ENCODE data around the gene ZSCAN29.
"Not testable (repeated sequence)": the region's sequence is repeated elsewhere in the genome, so short reads cannot be mapped to it uniquely, and the experiment has no call there.

ZSCAN29 gene

DNA sequence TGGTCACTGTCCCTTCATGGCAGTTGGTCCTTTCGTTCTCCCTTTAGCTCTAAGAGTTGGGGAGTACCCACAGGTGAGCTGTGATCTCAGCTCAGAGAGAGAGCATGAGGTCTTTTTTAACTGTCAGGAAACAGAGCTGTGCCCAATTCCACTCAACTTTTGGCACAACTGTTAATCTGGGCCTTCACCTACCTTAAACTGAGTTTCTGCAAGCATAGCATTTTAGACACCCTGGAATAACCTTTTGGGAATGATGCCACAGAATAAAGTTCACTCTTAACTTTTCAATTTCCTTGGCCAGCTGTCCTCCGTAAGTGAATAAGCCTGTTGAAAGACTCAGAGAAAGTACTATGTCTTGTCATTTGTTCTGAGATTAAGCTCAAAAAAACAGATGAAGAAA, 36.0 kb upstream of the ZSCAN29 start:
- DNase-seq (ENCODE audit: low spot score) = no peak
- no peak overlapping the region for H3K4me3 ChIP-seq
- no peak overlapping the region for H3K27ac ChIP-seq
- TF ChIP-seq, protein P1, sequence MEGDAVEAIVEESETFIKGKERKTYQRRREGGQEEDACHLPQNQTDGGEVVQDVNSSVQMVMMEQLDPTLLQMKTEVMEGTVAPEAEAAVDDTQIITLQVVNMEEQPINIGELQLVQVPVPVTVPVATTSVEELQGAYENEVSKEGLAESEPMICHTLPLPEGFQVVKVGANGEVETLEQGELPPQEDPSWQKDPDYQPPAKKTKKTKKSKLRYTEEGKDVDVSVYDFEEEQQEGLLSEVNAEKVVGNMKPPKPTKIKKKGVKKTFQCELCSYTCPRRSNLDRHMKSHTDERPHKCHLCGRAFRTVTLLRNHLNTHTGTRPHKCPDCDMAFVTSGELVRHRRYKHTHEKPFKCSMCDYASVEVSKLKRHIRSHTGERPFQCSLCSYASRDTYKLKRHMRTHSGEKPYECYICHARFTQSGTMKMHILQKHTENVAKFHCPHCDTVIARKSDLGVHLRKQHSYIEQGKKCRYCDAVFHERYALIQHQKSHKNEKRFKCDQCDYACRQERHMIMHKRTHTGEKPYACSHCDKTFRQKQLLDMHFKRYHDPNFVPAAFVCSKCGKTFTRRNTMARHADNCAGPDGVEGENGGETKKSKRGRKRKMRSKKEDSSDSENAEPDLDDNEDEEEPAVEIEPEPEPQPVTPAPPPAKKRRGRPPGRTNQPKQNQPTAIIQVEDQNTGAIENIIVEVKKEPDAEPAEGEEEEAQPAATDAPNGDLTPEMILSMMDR (IDR thresholded peaks at IDR 0.05) = no peak

DNA sequence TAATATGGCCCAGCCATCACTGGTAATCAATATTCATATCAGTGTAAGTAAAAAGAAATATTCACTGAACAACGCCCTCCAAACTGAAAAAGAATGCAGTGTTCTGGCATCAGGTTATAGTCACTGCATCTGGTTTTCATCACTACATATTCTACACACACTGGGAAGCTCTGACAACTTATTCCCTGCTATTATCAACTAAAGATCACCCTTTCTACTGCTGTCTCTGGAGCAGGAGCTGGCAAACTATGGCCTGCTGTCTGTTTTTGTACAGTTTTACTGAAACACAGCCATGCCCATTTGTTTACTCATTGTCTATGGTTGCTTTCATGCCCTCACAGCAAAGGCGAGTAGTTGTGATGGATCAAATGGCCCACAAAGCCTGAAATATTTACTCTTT, 35.3 kb upstream of the ZSCAN29 start:
- no peak overlapping the region for H3K27ac ChIP-seq
- TF ChIP-seq, protein P1 (IDR thresholded peaks at IDR 0.05) = no peak
- DNase-seq (ENCODE audit: low spot score) = no peak
- no peak overlapping the region for H3K4me3 ChIP-seq

DNA sequence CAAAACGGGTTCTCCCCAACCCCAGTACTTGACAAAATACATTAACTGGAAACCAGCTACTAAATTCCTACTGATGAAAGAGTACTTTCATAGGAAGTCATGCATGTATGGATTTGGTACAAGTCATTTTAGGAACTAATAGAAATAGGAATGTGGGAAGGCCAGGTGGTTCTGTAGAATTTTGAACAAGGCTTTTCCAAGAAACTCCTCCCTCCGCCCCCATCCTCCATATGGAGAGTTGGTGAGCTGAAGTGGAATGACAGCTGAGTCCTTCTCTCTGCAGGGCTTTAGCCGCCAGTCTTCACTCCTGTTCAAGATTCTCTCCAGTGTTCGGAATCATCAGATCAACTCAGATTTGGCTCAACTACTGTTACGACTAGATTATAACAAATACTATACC, 33.3 kb upstream of the ZSCAN29 start:
- no peak overlapping the region for H3K4me3 ChIP-seq
- no peak for DNase-seq (ENCODE audit: low spot score)
- TF ChIP-seq, protein P1 (IDR thresholded peaks at IDR 0.05) = no peak

DNA sequence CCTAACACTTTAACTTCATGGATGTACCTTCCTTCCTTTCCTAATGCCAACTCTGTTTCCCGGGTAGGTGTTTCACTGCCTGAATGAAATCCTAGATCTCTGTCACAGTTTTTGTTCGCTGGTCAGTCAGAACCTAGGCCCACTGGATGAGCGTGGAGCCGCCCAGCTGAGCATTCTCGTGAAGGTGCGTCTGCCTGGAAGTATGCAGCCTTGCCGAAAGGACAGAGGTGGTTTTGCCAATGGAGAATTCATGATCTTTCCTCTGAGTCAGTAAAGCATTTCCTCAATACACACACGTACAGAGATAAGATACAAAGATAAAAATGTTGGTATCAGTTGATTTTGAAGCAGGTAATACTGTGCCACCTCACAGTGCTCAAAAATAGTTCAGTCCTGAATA, 32.8 kb upstream of the ZSCAN29 start:
- DNase-seq (ENCODE audit: low spot score) = no peak
- no peak overlapping the region for H3K27ac ChIP-seq
- H3K4me3 ChIP-seq = no peak overlapping the region
- TF ChIP-seq, protein P1 (IDR thresholded peaks at IDR 0.05) = no peak

More for the DNA sequence above, 33.3 kb upstream of the ZSCAN29 start:
- no peak overlapping the region for H3K27ac ChIP-seq

DNA sequence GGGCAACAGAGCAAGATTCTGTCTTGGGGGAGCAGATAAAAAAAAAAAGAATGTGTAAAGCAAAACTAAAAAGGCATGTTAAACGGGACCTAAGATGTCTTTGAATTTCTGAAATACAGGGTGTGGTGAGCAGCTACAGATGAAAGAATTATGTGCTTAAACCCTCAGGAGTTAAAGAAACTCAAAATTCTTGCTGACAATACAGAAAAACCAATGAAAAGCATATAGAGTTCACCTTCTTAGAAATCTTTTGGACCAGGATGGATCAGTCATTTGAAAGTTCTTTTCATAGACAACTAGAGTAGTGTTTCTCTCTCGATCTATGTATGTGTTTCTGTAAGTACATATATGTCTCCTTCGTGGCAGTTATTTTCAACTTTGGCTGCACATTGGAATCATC, 31.4 kb upstream of the ZSCAN29 start:
- no peak overlapping the region for H3K27ac ChIP-seq

DNA sequence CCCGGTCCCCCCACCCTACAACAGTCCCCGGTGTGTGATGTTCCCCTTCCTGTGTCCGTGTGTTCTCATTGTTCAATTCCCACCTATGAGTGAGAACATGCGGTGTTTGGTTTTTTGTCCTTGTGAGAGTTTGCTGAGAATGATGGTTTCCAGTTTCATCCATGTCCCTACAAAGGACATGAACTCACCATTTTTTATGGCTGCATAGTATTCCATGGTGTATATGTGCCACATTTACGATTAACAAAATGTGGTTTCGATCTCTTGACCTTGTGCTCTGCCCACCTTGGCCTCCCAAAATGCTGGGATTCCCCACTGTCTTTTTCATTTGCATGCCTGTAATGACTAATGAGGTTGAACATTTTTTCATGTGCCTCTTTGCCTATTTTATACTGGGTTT, 22.7 kb upstream of the ZSCAN29 start:
- H3K4me3 ChIP-seq; H3K27ac ChIP-seq; DNase-seq (ENCODE audit: low spot score): not testable (repeated sequence)

More for the DNA sequence above, 31.4 kb upstream of the ZSCAN29 start:
- no peak for DNase-seq (ENCODE audit: low spot score)
- TF ChIP-seq, protein P1 (IDR thresholded peaks at IDR 0.05) = no peak
- H3K4me3 ChIP-seq = no peak overlapping the region

DNA sequence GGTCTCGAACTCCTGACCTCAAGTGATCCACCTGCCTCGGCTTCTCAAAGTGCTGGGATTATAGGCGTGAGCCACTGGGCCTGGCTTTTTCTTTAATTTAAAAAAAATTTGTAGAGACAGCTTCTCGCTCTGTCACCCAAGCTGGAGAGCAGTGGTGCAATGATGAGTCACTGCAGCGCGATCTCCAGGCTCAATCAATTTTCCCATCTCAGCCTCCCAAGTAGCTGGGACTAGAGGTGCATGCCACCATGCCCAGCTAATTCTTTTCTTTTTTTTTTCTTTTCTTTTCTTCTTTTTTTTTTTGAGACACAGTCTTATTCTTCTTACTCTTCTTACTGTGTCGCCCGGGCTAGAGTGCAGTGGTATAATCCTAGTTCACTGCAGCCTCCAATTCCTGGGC, 19.9 kb upstream of the ZSCAN29 start:
- H3K4me3 ChIP-seq = no peak overlapping the region
- TF ChIP-seq, protein P1 (IDR thresholded peaks at IDR 0.05) = no peak
- no peak for DNase-seq (ENCODE audit: low spot score)
- no peak overlapping the region for H3K27ac ChIP-seq

DNA sequence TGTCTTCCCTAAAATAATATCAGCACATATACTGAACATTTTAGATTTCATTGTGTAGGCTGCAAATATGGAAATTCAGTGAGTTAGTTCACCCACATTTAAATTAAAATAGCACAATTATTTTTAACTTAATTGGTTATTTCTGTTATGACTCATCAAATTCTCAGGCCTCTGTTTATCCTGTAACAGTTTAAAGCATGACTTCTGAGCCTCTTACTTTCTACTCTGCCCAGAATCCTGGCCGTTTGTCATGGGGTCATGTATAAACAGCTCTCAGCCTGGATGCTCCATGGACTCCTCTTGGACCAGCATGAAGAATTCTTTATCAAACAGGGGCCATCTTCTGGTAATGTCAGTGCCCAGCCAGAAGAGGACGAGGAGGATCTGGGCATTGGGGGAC, 12.2 kb upstream of the ZSCAN29 start:
- no peak overlapping the region for H3K27ac ChIP-seq
- TF ChIP-seq, protein P1 (IDR thresholded peaks at IDR 0.05) = no peak
- no peak for DNase-seq (ENCODE audit: low spot score)
- no peak overlapping the region for H3K4me3 ChIP-seq

Measured in coronary artery (tissue), 2 donors.